ENCODE data around the gene FOXC1.

Gene FOXC1

GRCh38 chr6:1629316-1629715 is 19.6 kb downstream of the FOXC1 start:
- in situ Hi-C loops (cut with MboI; ENCODE audit: low pct_unique_long_range_greater_than_20kb, low sequenced_read_pairs): no loop called here
- DNase-seq: no peak

GRCh38 chr6:1630212-1630770 is 20.6 kb downstream of the FOXC1 start:
- in situ Hi-C loops (cut with MboI; ENCODE audit: low pct_unique_long_range_greater_than_20kb, low sequenced_read_pairs): no loop called here

DNA sequence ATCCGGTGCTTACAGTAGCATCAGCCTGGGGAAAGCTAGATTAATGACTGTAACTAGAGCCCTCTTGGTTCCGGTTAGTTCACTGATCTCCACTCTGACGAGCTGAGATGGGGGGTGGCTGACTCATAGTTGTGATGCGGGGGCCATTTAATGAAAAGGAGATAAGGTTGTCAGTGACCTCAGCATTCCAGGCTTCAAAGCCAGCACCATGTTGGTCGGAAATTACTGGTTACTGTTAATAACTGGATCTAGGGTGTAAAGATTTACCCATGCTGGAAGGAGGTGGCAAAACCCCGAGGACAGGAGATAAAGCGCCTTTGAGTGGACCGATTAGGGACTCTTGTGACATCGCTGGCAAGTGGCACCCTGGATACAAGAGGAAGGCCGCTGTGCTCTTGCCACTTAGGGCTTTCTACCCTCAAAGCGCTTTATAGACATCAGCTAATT is 21.1 kb downstream of the FOXC1 start:
- in situ Hi-C loops (cut with MboI; ENCODE audit: low pct_unique_long_range_greater_than_20kb, low sequenced_read_pairs): no loop called here
- DNase-seq: no peak

More at GRCh38 chr6:1630212-1630770, 20.6 kb downstream of the FOXC1 start:
- no peak for DNase-seq

DNA sequence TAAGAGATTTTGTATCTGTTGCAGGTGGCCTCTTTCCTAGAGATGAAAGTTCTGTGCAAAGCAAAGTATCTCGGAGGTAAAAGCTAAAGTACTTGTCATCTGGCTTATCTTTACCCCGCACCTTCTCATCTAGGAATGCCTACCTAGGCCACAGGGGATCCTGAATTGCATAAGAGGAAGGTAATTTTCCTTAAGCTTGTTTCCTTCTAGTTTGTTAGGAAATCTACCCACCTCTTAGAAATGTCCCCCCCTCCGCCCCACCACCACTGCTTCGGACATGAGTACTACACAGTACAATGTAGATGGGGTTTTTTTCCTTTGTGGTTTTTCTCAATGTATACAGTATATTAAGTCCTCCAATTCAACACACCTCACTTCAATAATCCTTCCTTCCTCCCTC is 21.5 kb downstream of the FOXC1 start:
- in situ Hi-C loops (cut with MboI; ENCODE audit: low pct_unique_long_range_greater_than_20kb, low sequenced_read_pairs): no loop called here
- no peak for DNase-seq

GRCh38 chr6:1633366-1634021 is 23.8 kb downstream of the FOXC1 start:
- DNase-seq: no peak
- in situ Hi-C loops (cut with MboI; ENCODE audit: low pct_unique_long_range_greater_than_20kb, low sequenced_read_pairs): no loop called here

DNA sequence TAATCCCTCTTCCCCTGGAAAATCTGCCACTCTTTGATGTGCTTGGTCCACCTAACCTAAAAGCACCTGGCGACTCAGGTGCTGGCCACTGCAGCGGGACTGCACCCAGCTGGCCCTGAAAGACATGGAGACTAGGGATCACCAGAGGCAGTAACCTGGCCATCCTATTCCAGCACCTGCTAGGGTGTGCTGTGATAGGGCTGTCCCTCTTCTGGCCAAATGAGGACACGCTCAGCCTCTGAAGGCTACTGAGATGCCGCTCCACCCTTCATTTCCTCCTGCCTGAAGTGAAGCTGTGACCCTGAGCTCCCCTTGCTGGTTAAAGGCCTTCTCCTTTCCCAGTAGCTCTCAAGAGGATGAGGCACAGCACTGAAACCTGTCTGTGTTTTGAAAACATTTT is 24.4 kb downstream of the FOXC1 start:
- DNase-seq: no peak
- in situ Hi-C loops (cut with MboI; ENCODE audit: low pct_unique_long_range_greater_than_20kb, low sequenced_read_pairs): no loop called here

- no peak for DNase-seq
- in situ Hi-C loops (cut with MboI; ENCODE audit: low pct_unique_long_range_greater_than_20kb, low sequenced_read_pairs): no loop called here
These were observed 25.7 kb downstream of the FOXC1 start for GRCh38 chr6:1635305-1636010.

GRCh38 chr6:1636272-1636825 is 26.6 kb downstream of the FOXC1 start:
- no peak for DNase-seq
- in situ Hi-C loops (cut with MboI; ENCODE audit: low pct_unique_long_range_greater_than_20kb, low sequenced_read_pairs): no loop called here

- no peak for DNase-seq
- in situ Hi-C loops (cut with MboI; ENCODE audit: low pct_unique_long_range_greater_than_20kb, low sequenced_read_pairs): no loop called here
These were observed 27.5 kb downstream of the FOXC1 start for GRCh38 chr6:1636971-1637871.

DNA sequence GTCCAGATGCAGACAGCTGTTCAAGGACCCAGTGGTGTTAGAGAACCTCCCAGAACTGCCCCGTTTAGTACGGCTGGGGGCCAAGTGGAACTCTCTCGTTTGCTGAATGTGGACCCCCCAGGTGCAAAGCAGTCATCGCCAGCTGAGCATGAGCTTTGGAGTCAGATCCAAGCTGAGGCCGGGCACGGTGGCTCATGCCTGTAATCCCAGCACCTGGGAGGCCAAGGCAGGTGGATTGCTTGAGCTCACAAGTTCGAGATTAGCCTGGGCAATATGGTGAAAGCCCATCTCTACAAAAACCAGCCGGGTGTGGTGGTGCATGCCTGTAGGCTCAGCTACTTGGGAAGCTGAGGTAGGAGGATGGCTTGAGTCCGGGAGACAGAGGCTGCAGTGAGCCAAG is 29.7 kb downstream of the FOXC1 start:
- no peak for DNase-seq
- in situ Hi-C loops (cut with MboI; ENCODE audit: low pct_unique_long_range_greater_than_20kb, low sequenced_read_pairs): no loop called here

DNA sequence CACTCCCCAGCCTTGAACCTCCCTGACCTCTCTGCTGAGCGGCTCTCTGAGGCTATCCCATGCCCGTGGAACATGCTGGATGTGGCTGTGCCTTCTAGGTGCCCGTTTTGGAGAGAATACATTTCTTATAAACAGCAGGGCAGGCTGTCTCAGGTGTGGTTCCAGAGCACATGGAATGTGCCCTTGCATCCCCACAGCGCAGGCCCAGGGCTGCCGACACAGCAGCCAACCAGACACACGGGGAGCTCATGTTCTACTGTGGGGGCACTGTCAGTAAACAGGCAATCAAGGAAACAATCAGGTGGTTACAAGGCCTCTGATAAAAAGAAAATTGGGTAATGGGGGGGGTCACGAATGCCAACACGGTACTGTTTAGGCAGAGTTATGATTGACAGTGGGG is 30.8 kb downstream of the FOXC1 start:
- in situ Hi-C loops (cut with MboI; ENCODE audit: low pct_unique_long_range_greater_than_20kb, low sequenced_read_pairs): no loop called here
- no peak for DNase-seq

- in situ Hi-C loops (cut with MboI; ENCODE audit: low pct_unique_long_range_greater_than_20kb, low sequenced_read_pairs): no loop called here
- DNase-seq: no peak
These were observed 31.7 kb downstream of the FOXC1 start for GRCh38 chr6:1641343-1641885.

DNA sequence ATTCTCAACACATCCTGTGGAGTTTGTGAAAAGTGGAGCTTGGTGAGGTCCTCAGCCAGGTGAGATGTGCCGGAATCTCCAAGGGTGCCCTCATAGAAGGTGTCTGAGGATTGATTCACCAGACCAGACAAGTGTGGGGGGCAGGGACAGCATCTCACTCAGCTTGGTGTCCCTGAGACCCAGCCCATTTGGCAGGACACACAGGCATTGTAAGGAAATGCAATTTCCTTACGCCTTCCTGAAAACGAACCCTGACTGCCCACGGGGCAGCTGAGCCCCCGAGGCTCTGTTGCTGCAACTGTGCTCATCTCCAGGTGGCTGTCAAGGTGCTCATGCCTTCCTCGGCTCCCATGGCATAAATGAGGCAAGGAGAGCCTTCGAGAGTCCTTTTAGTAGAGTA is 33.4 kb downstream of the FOXC1 start:
- DNase-seq: no peak
- in situ Hi-C loops (cut with MboI; ENCODE audit: low pct_unique_long_range_greater_than_20kb, low sequenced_read_pairs): no loop called here

GRCh38 chr6:1643830-1644445 is 34.2 kb downstream of the FOXC1 start:
- in situ Hi-C loops (cut with MboI; ENCODE audit: low pct_unique_long_range_greater_than_20kb, low sequenced_read_pairs): no loop called here
- no peak for DNase-seq

DNA sequence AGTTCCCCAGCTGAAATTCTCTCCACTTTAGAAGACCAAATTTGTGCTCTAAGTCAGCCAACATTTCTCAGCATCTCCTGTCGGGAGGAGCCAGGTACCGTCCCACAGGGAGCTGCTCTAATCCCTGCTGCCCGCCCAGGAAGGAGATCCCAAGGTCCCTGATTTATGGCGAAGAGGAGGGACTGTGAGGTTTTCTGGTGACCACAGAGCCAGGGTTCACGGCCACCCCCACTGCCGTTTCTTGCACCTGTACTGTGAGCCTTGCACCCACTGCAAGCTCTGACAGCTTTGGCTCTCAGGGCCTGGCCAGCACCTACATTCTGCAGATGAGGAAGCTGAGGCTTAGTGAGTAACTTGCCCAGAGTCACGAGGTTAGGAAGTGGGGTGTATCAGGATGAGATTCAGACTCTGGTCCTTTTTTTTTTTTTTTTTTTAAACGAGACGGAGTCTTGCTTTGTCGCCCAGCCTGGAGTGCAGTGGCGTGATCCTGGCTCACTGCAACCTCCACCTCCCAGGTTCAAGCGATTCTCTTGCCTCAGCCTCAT is 34.9 kb downstream of the FOXC1 start:
- in situ Hi-C loops (cut with MboI; ENCODE audit: low pct_unique_long_range_greater_than_20kb, low sequenced_read_pairs): no loop called here
- no peak for DNase-seq

DNA sequence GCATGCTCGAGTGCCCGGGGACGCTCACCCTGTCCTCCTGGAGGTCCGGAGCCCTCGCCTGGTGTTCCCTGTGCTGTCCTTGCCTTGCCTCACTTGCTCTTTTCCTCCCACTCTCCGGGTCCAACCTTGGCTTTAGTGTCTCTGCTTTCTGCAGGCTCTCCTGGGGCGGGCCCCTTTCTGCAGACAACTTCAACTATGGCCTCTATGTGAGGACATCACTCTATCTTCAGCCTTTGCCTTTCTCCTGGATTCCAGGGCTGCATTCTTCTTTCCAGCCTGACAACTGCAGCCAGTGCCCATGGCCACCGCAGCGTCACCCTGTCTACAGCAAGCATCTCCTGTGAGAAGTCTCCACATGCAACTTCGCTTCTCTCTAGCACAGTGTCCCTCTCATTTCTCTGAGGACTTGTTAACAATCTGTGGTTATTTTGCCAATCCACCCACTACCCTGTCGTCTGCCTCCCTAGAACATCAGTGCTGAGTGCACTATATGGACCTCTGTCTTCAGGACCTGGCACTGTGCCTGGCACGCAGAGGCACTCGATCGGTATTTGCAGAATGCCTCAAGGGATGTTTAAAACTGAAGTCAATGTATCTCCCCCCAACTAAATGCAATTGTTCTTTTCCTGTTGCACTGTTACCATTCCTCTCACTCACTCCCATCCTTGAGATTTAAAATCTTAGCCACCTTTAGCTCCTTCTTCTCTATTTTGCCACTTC is 35.9 kb downstream of the FOXC1 start:
- in situ Hi-C loops (cut with MboI; ENCODE audit: low pct_unique_long_range_greater_than_20kb, low sequenced_read_pairs): no loop called here
- DNase-seq: no peak

- DNase-seq: no peak
- in situ Hi-C loops (cut with MboI; ENCODE audit: low pct_unique_long_range_greater_than_20kb, low sequenced_read_pairs): no loop called here
These were observed 41.6 kb downstream of the FOXC1 start for GRCh38 chr6:1651362-1651761.

DNA sequence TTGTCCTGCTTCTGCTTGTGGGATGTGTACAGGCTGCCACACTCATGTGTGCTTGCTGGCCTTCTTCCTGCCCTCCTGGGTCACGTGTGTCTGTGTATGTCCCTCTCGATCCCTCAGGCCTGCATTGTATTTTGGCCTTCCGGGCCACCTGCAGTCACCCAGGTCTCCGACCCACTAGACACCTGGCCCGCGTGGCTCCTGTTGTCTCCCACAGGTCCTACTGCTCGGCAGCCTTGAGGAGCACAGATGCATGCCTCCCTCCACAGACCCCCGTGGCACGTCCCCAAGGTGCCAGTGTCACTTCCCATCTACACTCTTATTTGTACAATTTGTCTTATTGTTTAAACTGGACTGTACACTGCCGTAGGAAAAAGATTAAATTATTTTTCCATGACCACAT is 43.1 kb downstream of the FOXC1 start:
- no peak for DNase-seq
- in situ Hi-C loops (cut with MboI; ENCODE audit: low pct_unique_long_range_greater_than_20kb, low sequenced_read_pairs): no loop called here

All from KBM-7 (cell line).